Caco-2 (cell line): ENCODE measurements around the gene AP3B1. TPM values are rescaled to one million over a fixed set of nuclear protein-coding genes. Genes with fewer than 3 reads are reported as not detected.

Source experiments
- BruUV-seq: library from RNA; stranded (reverse); fragments of 400-500 nt; replicated peaks from 2 replicates; lab custom pipeline; 2021; lab: Mats Ljungman, UMichigan
- CTCF ChIA-PET: fragments of 300-600 bp; sonication (Branson Sonifier 250); formaldehyde crosslinking; loops from one replicate; lab custom pipeline; 2022; ENCODE audit warnings: antibody characterized with exemption; lab: Charles Lee
- POLR2A ChIA-PET: fragments of 300-600 bp; sonication (Branson Sonifier 250); formaldehyde crosslinking; loops from one replicate; lab custom pipeline; 2022; ENCODE audit warnings: antibody characterized with exemption; lab: Charles Lee
- DNase-seq, 2 experiments: peaks; one replicate each; pipeline versions ENCODE4 v3.0.0 to v3.0.0-alpha.2; 2020 to 2022
- H3K27me3 ChIP-seq: replicated peaks from 2 replicates; pipeline ENCODE4 v1.6.0; 2011; ENCODE audit warnings: low read length; ENCODE audit not compliant: control insufficient read depth, insufficient read depth
- H3K36me3 ChIP-seq: 2 replicates; pipeline ENCODE4 v1.5.1; 2011; ENCODE audit warnings: low read length; ENCODE audit not compliant: control insufficient read depth, insufficient read depth
- H3K4me1 ChIP-seq: fragments of 250-450 bp; sonication (Bioruptor Pico); 2 replicates; pipeline ENCODE4 v1.5.1; 2020; ENCODE audit warnings: mild to moderate bottlenecking
- H3K4me3 ChIP-seq: 2 replicates; pipeline ENCODE4 v1.5.1; 2011; ENCODE audit warnings: low read depth, mild to moderate bottlenecking, control low read depth, low read length
- H3K9me3 ChIP-seq: fragments of 250-450 bp; sonication (Bioruptor Pico); 2 replicates; pipeline ENCODE4 v1.5.1; 2020; ENCODE audit warnings: mild to moderate bottlenecking, moderate library complexity
- H3K27ac Mint-ChIP-seq: one replicate; pipeline ENCODE4 v1.8.0; 2022; ENCODE audit warnings: mixed read lengths; ENCODE audit not compliant: unreplicated experiment
- H3K27me3 Mint-ChIP-seq: one replicate; pipeline ENCODE4 v1.8.0; 2022; ENCODE audit warnings: mixed read lengths; ENCODE audit not compliant: insufficient read depth, unreplicated experiment
- H3K36me3 Mint-ChIP-seq: one replicate; pipeline ENCODE4 v1.8.0; 2022; ENCODE audit warnings: mild to moderate bottlenecking, mixed read lengths; ENCODE audit not compliant: insufficient read depth, unreplicated experiment
- H3K4me1 Mint-ChIP-seq: one replicate; pipeline ENCODE4 v1.8.0; 2022; ENCODE audit warnings: low read depth, mixed read lengths; ENCODE audit not compliant: unreplicated experiment
- H3K4me3 Mint-ChIP-seq: one replicate; pipeline ENCODE4 v1.8.0; 2022; ENCODE audit warnings: mild to moderate bottlenecking, moderate library complexity, mixed read lengths; ENCODE audit not compliant: unreplicated experiment
- H3K9me3 Mint-ChIP-seq: one replicate; pipeline ENCODE4 v1.8.0; 2022; ENCODE audit warnings: mixed read lengths; ENCODE audit not compliant: unreplicated experiment
- CTCF ChIP-seq, 2 experiments: fragments of 200-600 bp in 1 of 2; IDR thresholded peaks; 1 replicate in 1 of 2; 2 replicates in 1 of 2; pipeline versions ENCODE4 v1.5.1 to v1.8.0; 2011 to 2022; ENCODE audit warnings: antibody characterized with exemption in 1 of 2, control low read depth in 1 of 2, inconsistent platforms in 1 of 2, low read depth in 1 of 2, low read length in 1 of 2, mild to moderate bottlenecking in 1 of 2, moderate library complexity in 1 of 2; ENCODE audit not compliant: insufficient read depth in 1 of 2, severe bottlenecking in 1 of 2, unreplicated experiment in 1 of 2
- intact Hi-C: fragments of 100-400 bp; cut with micrococcal nuclease; formaldehyde crosslinking; loops from one replicate; pipeline ENCODE4 v1.10.0; 2022; ENCODE audit not compliant: unreplicated experiment
- total RNA-seq: library from RNA; stranded (reverse); gene quantifications from 2 replicates; pipeline ENCODE4 v1.2.3, GENCODE V29; 2022

AP3B1 gene
- total RNA-seq, 1 experiment from 2014 or later: 52.7 TPM

GRCh38 chr5:78025540-78025939 lies 269.0 kb downstream of the AP3B1 start:
- Mint-ChIP-seq H3K27ac (no peak overlapping the region), H3K4me1 (no peaks in the 10 kb centered on the region), H3K36me3 (peaks cover 6% of the 10 kb centered on the region), H3K27me3 (no peaks in the 10 kb centered on the region), H3K4me3 (no peak overlapping the region), H3K9me3 (no peaks in the 10 kb centered on the region)
- no peak for DNase-seq
- Histone ChIP-seq H3K4me1 (no peaks in the 10 kb centered on the region), H3K36me3 (peaks cover 1% of the 10 kb centered on the region; the same call in 1 of the 2 replicates), H3K9me3 (no peaks in the 10 kb centered on the region), H3K27me3 (no peaks in the 10 kb centered on the region), H3K4me3 (no peak overlapping the region)
- CTCF ChIA-PET: no interaction called here
- TF ChIP-seq CTCF (IDR thresholded peaks at IDR 0.05; ENCODE audit: insufficient read depth in 1 of 2, low read depth in 1 of 2, low read length in 1 of 2, severe bottlenecking in 1 of 2, unreplicated experiment in 1 of 2): no peak
- no TSS peak for BruUV-seq
- POLR2A ChIA-PET: no interaction called here
- intact Hi-C loops: no loop called here

GRCh38 chr5:78019744-78020143 lies 274.8 kb downstream of the AP3B1 start:
- CTCF ChIA-PET: no interaction called here
- Mint-ChIP-seq H3K36me3 (no peaks in the 10 kb centered on the region), H3K27me3 (no peaks in the 10 kb centered on the region), H3K9me3 (no peaks in the 10 kb centered on the region), H3K4me1 (no peaks in the 10 kb centered on the region), H3K27ac (no peak overlapping the region), H3K4me3 (no peak overlapping the region)
- no peak for DNase-seq
- POLR2A ChIA-PET: no interaction called here
- Histone ChIP-seq H3K4me1 (no peaks in the 10 kb centered on the region), H3K36me3 (peaks cover 1% of the 10 kb centered on the region; the same call in 1 of the 2 replicates), H3K9me3 (no peaks in the 10 kb centered on the region), H3K27me3 (no peaks in the 10 kb centered on the region), H3K4me3 (no peak overlapping the region)
- TF ChIP-seq CTCF (IDR thresholded peaks at IDR 0.05; ENCODE audit: insufficient read depth in 1 of 2, low read depth in 1 of 2, low read length in 1 of 2, severe bottlenecking in 1 of 2, unreplicated experiment in 1 of 2): no peak
- BruUV-seq: no TSS peak
- intact Hi-C loops: no loop called here

- DNase-seq: no peak
- Histone ChIP-seq H3K27me3 (no peaks in the 10 kb centered on the region), H3K4me3 (no peak overlapping the region), H3K9me3 (no peaks in the 10 kb centered on the region), H3K4me1 (no peaks in the 10 kb centered on the region), H3K36me3 (no peaks in the 10 kb centered on the region)
- no peak overlapping the region for H3K27ac Mint-ChIP-seq
- H3K36me3 Mint-ChIP-seq: peaks cover 6% of the 10 kb centered on the region
- no peaks in the 10 kb centered on the region for H3K4me1 Mint-ChIP-seq
- no peaks in the 10 kb centered on the region for H3K9me3 Mint-ChIP-seq
- no peak for TF ChIP-seq CTCF (IDR thresholded peaks at IDR 0.05; ENCODE audit: insufficient read depth in 1 of 2, low read depth in 1 of 2, low read length in 1 of 2, severe bottlenecking in 1 of 2, unreplicated experiment in 1 of 2)
- H3K27me3 Mint-ChIP-seq: no peaks in the 10 kb centered on the region
- BruUV-seq: no TSS peak
- CTCF ChIA-PET: no interaction called here
- intact Hi-C loops: no loop called here
- POLR2A ChIA-PET: no interaction called here
- H3K4me3 Mint-ChIP-seq: no peak overlapping the region
Measured at GRCh38 chr5:78016863-78017529, 277.5 kb downstream of the AP3B1 start.
